Testis (tissue), 2 donors: Measurements from ENCODE around the gene ZBTB9.

Experiments used
- POLR2A ChIP-seq: fragments of 450-650 bp; IDR thresholded peaks from one replicate; pipeline ENCODE4 v1.6.1; 2017; ENCODE audit warnings: antibody characterized with exemption, mild to moderate bottlenecking, moderate library complexity
- TF ChIP-seq, protein P1 (sequence below), 3 experiments: fragments of 450-650 bp in 2 of 3; fragments of 200-600 bp in 1 of 3; sonication (generic) in 1 of 3; IDR thresholded peaks; one replicate each; pipeline ENCODE4 v1.5.1; 2016 to 2019; ENCODE audit warnings: antibody characterized with exemption in 3 of 3, mild to moderate bottlenecking in 2 of 3, moderate library complexity in 1 of 3

DNA sequence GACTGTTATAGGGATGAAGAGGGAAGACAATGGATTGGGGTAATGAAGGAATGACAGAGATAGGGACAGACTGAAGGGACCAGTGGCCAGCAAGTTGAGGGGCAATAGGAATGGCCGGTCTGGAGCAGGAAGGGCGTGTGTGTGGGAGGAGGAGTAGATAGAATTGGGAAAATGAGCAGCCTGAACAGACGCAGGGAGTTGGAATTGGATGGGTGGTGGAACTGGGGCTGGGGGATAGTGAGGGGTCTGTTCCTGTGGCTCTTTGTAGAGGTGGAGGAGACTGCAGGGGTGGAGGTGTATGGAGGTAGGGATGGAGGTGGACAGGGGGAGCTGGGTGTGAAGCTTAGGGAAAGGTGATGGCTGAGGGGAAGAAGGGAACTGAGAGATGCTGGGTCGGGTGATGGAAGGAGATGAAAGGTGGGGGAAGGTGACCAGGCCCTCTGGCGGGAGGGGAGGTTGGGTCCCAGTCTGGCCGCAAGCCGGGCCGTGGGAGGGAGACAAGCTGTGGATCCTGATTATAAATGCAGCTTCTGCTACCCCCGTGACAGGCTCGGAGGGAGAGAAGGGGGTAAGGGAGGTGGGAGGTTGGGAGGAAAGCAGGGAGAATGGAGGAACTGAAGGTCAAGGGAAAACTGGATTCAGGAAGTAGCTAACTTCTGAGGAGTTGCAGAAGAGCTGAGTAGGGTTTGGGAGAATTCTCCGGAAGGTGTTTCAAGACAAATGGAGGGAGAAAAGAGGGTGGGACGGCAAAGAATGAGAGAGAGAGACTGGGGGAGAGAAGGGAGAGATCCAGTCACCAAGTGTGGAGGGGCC lies 29.3 kb upstream of the ZBTB9 start:
- no peak for TF ChIP-seq POLR2A
- TF ChIP-seq, protein P1, sequence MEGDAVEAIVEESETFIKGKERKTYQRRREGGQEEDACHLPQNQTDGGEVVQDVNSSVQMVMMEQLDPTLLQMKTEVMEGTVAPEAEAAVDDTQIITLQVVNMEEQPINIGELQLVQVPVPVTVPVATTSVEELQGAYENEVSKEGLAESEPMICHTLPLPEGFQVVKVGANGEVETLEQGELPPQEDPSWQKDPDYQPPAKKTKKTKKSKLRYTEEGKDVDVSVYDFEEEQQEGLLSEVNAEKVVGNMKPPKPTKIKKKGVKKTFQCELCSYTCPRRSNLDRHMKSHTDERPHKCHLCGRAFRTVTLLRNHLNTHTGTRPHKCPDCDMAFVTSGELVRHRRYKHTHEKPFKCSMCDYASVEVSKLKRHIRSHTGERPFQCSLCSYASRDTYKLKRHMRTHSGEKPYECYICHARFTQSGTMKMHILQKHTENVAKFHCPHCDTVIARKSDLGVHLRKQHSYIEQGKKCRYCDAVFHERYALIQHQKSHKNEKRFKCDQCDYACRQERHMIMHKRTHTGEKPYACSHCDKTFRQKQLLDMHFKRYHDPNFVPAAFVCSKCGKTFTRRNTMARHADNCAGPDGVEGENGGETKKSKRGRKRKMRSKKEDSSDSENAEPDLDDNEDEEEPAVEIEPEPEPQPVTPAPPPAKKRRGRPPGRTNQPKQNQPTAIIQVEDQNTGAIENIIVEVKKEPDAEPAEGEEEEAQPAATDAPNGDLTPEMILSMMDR (IDR thresholded peaks at IDR 0.05) = no peak
